ENCODE data around the gene PRAMEF9.
"Not testable (repeated sequence)": the region's sequence is repeated elsewhere in the genome, so short reads cannot be mapped to it uniquely, and the experiment has no call there.

- TF ChIP-seq POLR2AphosphoS5, CTCF (IDR thresholded peaks at IDR 0.05): not testable (repeated sequence)
These were observed 37.1 kb downstream of the PRAMEF9 start for GRCh38 chr1:13208712-13209111.
